GM19328 (cell line): ENCODE measurements around the gene TOX2.

Experiments used
- ATAC-seq: cut with Tn5 transposase; IDR thresholded peaks from one replicate; pipeline ENCODE4 v1.9.1; 2021; ENCODE audit warnings: mild to moderate bottlenecking, moderate library complexity; ENCODE audit not compliant: unreplicated experiment

The TOX2 gene

DNA sequence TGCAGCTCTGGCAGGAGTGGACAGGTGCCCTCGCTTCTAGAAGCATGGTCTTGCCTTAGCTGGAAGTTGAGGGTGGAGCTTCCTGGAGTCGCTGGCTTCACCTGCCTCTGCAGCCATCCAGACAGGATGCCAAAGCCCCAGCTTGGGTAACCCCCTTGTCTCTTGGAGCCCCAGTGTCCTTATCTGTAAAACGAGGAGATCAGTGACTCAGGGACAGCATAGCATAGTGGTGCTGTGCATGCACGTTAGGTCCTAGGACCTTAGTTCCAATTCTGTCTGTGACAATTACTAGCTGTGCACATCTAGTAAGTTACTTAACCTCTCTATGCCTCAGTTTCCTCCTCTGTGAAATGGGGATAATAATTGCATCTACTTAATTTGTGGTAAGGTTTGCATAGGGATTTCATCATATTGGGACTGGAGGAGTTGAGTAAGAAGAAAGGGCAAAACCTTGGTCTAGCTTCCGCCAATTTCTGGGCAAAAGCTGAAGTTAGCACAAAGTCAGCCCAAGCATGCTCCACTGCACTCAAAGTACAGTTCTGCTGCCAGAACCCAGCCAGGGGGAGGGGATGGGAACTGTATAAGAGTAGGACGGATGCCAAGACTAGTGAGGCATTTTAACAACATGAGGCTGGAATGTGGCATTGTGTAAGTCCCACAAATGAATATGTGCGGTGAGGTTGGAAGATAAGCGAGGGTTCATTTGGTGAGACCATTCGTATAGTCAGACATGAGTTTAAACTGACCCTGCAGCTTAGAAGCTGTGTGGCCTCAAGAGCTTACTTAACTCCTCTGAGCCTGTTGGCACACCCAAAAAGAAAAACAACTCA, 24.5 kb downstream of the TOX2 start:
- no peak for ATAC-seq

DNA sequence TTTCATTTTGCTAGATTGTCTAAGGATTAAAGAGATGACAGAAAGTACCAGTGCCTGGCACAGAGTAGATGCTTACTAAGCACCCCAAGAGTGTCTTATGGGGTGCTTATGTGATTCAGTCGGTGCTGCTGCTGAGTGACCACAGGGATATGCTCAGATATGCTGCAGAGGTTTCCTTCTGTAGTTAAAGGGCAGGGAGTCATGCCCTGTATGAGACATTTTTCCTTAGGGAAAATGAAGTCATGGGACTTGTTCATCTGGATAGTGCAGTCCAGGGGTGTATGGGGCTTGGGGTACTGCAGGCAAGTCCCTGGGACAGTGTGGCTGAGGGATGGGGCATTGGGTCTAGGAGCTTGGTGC, 25.1 kb downstream of the TOX2 start:
- no peak for ATAC-seq

DNA sequence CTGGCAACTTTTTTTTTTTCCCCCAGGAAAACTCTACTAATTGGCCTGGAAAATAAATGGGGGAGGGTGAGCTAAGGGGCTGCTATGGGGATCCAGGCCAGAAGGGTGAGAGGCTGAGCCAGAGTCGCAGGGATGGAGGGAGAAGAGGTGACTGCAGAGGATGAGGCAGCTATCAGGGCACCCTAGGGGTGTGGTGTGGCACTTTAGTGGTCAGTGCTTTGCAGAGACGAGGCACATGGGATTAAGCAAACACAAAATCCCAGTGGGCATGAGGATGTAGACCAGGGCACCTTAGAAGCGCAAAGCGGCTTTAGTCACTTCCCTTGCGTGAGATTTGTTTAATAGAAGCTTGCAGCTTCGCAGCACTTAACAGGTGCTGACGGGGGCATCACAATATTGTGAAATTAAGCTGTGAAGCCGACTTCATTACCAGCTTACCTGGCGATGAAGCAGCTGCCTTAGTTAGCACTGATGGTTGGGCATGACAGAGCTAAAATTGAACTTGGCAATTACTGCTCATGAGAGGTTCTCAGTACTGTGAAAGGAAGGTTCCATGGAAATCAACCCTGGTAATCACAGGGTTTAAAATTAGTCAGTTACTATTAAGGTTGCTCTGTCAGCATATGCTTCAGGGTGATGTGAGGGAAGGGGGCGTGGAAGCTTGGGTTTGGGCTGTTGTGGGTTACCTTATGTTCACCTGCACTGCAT, 26.0 kb downstream of the TOX2 start:
- ATAC-seq: no peak

DNA sequence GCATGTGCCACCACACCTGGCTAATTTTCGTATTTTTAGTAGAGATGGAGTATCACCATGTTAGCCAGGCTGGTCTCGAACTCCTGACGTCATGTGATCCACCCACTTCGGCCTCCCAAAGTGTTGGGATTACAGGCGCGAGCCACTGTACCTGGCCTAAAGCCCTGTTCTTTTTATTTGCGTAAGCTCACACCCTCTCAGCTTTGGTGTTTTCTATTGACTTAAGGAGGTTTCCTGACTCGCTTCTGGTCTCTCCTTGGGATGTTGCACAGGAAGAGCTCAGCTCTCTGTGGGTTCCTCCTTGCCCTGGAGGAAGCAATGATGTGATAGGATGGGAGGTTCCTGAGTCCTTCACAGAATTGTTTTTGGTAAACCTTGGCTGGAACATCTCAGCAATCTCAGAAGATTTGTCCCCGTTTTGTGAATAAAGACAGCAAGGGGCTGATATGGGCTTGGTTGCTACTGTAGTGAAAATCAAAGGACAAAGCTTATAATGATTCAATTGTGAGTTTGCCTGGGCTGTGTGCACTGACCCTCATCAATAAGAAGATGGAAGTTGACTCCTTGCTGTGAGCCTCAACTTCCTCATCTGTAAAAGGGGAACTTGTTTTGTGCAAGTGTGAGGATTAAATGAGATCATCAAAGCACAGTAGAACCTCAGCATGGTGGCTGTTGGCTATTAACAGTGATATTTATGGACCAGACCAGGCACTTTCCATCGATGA, 27.0 kb downstream of the TOX2 start:
- ATAC-seq: no peak

DNA sequence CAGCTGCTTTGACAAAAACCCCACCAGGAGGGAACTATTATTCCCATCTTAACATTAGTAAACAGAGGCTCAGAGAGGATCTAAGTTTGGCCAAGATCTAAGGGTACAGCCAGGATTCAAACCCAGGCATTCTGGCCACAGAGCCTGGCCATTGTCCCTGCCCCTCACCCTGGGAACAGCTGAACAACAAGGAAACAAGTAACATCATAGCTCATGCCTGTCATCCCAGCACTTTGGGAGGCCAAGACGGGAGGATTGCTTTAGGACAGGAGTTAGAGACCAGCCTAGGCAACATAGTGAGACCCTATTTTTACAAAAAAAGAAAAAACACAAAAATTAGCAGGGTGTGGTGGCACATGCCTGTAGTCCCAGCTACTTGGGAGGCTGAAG, 27.5 kb downstream of the TOX2 start:
- ATAC-seq: no peak

DNA sequence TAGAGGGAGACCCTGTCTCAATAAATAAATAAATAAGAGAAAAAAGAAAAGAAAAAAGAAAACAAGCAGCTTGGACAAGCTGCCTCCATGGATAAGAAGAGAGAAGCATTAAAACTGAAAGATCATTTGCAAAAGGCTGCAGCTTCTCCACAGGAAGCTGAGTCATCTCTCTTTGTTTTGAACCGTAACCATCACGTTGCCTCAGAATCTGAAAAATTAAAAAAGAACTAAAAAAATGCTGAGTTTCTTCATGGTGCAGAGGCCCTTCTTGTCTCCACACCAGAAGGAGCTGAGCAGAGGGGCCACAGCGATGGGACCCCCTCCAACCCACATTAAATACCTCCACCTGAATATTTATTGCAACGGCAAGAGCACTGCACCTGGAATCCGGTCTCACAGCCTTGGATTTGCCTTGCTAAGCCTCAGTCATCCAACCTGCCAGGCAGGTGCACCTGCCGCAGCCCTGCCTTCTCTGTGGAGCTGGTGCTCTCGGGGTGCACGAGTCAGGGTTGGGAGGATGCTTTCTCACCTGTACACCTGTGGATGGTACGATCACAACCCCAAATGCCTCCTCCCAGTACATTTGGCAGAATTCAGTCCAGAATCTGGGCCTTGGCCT, 28.1 kb downstream of the TOX2 start:
- no peak for ATAC-seq

DNA sequence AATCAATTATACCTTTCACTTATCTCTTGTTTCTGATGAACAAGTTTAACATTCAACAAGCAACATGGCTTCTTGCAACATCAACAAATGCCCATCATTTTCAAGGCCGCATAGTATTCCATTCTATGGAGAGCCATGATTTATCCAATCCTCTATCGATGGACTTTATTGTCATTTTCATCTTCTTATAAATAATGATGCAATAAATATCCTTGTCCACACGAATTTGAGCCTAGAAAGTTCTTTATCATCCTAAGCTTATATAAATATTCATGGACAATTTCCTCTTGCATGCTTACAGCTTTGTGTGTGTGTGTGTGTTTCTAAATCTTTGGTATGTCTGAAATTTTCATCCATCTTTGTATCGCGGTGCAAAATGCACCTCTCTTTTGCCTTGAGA, 29.1 kb downstream of the TOX2 start:
- no peak for ATAC-seq

DNA sequence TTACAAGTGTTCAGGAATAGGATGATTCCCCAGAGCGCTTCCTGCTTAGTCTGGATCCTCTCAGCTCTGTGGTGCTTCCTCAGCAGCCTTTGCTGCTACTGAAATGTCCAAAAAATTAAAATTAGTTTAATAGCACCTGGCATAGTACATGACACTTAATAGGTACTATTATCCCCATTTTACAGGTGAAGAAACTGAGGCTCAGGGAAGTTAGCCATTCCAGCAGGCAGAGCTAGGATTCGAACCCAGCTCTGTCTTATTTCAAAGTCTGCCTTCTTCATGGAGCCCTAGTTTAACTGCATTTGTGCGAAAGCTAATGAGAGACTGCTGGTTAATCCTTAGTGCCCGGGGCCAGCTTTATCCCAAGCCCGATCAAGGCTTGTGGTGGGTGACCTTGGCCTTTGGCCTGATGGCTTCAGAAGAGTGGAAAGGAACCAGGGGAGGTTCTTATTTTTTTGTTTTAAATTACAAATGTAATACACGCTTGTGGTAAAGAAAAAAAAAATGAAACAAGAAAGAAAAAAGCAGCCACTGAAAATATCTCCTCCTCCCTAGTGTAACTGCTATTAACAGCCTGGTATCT, 30.1 kb downstream of the TOX2 start:
- no peak for ATAC-seq

DNA sequence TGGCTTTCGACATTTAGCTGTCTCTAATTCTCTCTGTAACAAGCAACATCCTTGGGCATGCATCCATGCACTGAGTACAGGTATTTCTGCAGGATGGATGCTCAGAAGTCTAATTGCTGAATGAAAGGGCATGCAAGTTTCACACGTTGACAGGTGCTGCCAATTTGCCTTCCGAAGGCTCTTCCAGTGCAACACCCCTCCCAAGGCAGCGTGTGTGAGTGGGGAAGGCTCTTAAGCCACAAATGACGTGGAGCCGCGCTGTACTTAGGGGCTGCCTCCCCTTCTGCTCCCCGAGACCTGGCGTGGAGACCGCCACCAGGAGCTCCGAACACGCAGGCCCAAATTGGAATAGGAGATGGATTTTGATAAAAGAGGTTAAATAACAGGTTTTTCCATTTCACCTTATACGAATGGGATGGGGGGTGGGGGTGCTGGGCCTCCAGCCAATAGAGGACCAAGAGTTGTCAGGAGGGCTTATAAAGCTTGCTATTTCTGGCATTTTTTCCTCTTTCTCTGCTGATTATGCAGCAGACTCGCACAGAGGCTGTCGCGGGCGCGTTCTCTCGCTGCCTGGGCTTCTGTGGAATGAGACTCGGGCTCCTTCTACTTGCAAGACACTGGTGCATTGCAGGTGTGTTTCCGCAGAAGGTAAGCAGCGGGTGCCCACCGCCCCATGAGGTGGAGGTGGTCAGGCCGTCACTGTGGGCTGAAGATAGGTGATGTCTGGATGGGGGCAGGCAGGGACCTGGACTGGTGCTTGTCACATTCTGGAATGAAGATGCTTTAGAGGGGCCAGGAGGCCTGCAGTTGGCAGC, 30.9 kb downstream of the TOX2 start:
- no peak for ATAC-seq

DNA sequence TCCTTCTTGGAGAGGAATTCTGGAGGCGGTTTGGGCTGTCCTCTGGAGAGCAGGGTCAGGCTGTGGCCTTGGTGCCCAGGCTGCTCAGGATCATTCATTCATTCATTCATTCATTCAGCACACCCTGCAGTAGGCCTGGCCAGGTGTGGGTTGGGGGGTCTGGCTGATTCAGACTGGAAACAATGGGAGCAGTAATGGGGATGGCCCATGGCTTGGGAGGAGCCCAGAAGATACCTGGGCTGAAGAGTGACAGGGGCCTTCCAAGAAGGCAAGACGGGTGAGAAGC, 31.5 kb downstream of the TOX2 start:
- ATAC-seq: no peak

DNA sequence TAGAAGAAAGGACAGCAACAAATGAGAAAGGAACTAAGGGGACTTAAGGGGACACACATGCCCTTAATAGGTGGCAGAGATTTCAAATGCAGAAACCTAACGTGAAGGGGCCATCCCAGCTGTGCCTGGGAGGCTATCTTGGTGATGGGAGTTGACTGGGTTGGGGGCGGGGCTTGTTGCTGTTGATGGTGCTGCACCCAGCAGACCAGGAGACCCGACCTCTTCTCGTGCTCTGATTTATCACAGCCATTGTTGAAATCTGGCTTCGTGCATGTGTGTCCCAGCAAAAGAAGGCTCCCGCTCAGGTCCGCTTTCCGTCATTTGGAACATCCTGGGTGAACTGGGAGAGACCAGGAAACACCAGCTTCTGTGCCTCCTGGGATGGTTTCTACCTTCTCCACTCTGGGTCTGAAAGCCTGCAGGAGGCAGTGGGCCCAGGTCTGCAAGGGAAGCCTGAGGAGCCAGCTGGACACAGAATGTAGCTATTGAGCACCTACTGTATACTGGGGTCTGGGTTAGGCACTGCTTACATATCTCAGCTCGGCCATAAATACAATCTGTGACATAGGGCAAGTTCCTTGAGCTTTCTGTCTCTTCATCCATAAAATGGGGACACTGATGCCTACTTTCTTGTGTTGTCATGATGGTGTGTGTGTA, 32.1 kb downstream of the TOX2 start:
- ATAC-seq: no peak

DNA sequence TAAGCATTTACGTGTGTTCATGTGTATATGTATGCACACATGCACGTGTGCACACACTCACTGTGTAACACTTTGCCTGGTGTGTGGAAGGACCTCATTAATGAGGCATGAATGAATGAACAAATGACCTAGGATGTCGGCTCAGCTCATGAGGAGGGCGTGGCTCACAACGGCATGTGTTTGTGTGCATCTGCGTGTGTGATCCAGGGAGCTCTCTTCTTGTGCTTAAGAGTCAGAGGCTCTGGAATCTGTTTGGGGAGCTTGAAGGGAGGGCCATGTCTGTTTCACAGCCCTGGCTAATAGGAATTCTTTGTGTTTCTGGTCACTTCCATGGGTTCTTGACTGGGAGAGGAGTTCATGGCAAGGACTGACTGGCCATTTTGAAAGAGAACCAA, 32.7 kb downstream of the TOX2 start:
- ATAC-seq: no peak

DNA sequence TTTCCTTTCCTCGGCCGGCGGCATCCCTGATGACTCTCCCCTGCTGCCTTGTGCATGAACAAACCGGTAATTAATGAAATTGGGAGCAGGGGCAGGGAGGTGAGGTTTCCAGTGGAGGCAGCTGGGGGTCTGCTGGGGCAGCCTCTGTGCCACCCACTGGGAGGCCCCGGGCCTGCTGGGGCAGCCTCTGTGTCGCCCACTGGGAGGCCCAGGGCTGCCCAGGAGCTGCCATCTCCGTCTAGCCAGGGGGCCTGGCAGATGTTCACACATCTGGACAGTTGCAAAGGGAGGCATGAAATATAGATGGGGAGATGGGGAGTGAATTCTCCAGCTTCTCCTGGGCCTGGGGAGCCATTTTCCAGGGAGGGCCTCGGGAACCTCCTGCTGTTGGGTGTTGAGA, 33.8 kb downstream of the TOX2 start:
- no peak for ATAC-seq

DNA sequence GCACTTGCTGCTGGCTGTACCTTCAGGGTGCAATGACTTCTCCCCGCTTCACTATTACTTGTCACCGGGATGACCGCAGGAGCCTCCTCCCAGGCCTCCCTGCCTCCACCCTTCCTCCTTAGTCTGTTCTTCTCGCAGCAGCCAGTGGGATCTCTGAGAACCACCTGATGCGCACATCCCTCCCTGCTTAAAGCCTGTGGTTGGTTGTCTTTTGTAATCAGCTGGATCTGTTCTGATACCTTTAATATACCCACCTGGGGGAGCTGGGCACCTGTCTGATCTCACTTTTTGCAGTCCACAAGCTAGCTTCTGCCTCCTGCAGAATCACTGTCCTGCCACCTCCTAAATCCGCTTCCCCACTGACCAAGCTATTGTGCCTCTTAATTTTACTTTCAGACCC, 34.6 kb downstream of the TOX2 start:
- no peak for ATAC-seq

DNA sequence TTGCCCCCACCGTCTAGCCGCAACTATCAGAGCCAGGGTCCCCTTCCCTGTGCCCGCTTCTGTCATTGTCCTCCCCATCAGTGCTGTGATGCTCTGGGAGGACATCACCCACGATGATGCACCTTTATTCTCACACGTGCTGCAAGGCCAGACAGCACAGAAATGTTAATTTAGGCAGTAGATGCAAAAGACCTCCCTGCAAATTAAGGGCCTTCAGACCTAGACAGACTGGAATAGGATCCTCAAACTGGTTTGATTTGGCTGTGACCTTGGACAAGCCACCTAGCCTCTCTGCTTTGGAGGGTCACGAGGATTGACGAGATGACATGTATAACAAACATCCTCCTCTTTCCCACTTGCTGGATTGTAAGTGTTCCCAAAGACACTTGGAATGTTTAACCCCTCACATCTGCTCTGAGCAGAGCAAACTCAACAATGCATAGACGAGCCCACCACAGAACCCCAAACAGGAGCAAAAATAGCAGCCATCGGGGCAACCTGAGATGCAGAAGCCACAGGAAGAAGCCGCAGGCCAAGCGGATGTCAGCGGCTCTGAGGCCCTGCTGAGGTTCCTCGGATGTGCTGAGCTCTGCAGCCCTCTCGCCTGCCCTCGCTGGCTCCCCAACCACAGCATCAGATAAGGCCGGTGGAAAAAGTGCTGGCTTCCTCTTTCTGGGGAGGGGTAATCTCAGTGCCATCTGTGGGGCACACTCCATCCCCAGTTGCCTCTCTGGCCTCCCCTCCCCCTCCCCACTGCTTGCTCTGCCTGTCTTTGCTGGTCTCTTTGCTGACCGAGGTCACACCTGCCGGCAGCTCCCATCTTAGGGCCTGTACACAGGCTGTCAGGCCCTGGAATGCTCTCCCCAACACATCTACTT, 35.3 kb downstream of the TOX2 start:
- ATAC-seq: no peak

DNA sequence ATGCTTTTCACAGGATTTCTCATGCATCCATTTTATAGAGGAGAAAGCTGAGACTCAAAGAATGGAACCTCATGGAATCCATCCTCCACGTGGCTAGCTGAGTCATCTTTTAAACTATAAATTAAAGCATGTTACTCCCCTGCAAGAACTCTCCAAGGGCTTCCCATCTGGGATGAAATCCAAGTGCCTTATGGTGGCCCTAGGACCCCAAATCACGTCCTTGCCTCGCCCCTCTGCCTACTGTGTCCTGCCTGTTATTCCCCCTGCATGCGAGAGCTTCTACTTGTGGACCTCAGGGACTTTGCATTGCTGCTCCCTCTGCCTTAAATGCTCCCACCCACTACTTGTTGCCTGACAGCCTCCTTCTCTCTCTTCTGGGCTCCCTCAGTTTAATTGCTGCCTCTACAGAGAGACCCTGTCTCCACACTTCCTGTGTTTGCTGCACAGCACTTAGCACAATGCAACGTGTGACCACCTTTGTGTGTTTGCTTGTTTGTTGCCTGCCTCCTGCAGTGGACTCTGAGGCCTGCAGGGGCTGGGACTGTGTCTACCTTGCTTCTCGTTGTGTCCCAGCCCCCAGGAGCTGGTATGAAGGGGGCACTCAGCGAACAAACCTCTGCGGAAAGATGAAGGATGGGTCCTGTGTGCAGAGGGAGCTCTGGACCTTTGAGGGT, 39.4 kb downstream of the TOX2 start:
- no peak for ATAC-seq

DNA sequence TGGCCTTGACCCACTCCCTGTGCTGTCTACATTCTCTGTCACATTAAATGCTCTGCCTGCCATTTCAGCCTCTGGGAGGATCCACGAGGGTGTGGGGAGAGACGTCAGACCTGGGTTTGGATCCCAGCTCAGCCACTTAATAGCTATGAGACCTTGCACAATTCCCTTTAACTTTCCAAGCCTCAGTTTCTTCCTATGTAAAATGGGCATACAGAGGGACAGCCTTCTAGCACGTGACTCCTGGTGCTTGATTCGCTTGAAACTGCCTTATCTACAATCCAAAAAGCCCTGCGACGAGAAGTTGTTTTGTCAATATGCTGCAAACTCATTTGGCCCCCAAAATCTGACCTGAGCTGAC, 40.0 kb downstream of the TOX2 start:
- ATAC-seq: no peak

DNA sequence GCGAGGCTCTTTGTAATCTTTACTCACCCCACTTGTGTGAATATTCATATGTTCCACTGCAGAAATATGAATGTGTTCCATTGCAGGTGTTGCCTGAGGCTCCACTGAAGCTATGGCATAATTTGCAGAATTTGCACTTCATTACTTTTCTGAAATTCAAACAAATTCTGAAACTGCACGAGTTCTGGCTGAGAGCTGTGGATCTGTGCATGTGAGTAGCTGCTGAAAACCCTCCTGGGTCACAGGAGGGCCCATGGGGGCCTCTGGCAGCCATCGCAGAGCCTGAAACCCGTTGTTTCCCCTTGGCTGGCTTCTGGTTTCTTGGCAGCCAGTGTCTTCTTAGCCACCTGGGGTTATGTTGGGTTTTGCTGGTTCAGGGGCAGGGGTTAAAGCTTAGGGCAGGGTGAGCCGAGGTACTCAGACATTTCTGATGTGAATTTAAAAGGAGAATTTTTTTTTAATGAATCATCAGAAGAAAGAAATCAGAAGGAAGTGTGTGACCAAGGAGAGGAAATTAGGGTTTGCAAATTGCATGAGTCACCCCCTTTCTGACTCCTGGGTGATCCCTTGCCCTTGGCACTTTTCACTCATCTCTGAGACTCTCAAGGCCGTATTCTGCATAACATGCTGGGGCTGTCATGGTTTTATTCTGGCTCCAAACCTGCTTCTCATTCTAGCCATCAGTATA, 40.6 kb downstream of the TOX2 start:
- ATAC-seq: peak; percentile 55
